Spleen (tissue), 7 donors: ENCODE results near the gene HCRTR2.

ENCODE experiments used
- POLR2AphosphoS5 ChIP-seq, 3 donors: sonication (generic); formaldehyde crosslinking; IDR thresholded peaks; one replicate each; pipeline ENCODE4 v1.5.1; 2017; ENCODE audit warnings: antibody characterized with exemption in 3 of 3
- TF ChIP-seq, protein P1 (sequence below), 11 experiments: fragments of 200-600 bp in 7 of 11; fragments of 450-650 bp in 4 of 11; sonication (generic) in 4 of 11; IDR thresholded peaks in 8 of 11; conservative IDR thresholded peaks in 3 of 11; 1 replicate in 7 of 11; 2 replicates in 4 of 11; pipeline versions ENCODE4 v1.4.0 to v1.8.0; 2016 to 2021; ENCODE audit warnings: antibody characterized with exemption in 11 of 11, inconsistent platforms in 4 of 11, mild to moderate bottlenecking in 1 of 11
- donor health status: DM: no; HTN: no; CAD: no; lungs with moderate emphysema.
- donor health status: DM: no; HTN: no; CAD: no.
- donor health status: DM: no; HTN: no; CAD: no.

DNA sequence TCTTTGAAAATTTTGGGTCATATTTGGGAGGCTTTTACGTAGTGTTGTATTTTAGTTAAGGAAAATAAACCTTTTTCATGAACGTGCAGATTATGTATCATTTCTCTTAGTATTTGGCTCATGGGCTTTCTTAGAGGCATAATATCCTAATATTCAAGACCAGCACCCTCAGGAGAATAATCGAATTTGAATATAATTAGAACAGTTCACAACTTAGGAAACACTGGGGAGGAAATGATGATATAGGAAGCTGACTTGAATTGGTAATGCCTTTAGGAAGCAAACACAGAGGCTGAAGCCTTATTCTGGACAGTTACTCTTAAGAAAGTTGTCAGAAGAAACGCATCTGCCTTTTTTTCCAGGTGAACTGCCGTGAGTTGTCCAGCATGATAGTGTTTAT, 152.9 kb downstream of the HCRTR2 start, which contains the start of gene GFRAL:
- TF ChIP-seq, protein P1, sequence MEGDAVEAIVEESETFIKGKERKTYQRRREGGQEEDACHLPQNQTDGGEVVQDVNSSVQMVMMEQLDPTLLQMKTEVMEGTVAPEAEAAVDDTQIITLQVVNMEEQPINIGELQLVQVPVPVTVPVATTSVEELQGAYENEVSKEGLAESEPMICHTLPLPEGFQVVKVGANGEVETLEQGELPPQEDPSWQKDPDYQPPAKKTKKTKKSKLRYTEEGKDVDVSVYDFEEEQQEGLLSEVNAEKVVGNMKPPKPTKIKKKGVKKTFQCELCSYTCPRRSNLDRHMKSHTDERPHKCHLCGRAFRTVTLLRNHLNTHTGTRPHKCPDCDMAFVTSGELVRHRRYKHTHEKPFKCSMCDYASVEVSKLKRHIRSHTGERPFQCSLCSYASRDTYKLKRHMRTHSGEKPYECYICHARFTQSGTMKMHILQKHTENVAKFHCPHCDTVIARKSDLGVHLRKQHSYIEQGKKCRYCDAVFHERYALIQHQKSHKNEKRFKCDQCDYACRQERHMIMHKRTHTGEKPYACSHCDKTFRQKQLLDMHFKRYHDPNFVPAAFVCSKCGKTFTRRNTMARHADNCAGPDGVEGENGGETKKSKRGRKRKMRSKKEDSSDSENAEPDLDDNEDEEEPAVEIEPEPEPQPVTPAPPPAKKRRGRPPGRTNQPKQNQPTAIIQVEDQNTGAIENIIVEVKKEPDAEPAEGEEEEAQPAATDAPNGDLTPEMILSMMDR (IDR thresholded peaks at IDR 0.05 in 8 of 11, conservative IDR thresholded peaks at IDR 0.05 in 3 of 11) = no peak
- no peak for TF ChIP-seq POLR2AphosphoS5 (IDR thresholded peaks at IDR 0.05)
